Ovary (tissue), 3 donors: ENCODE results near the gene DEF6.

ENCODE experiments used
- POLR2A ChIP-seq: fragments of 450-650 bp; IDR thresholded peaks from one replicate; pipeline ENCODE4 v1.6.1; 2017; ENCODE audit warnings: antibody characterized with exemption, mild to moderate bottlenecking, moderate library complexity
- TF ChIP-seq, protein P1 (sequence below), 3 donors: fragments of 450-650 bp in 2 of 3; fragments of 200-600 bp in 1 of 3; IDR thresholded peaks; one replicate each; pipeline versions ENCODE4 v1.5.1 to v1.8.0; 2016 to 2022; ENCODE audit warnings: antibody characterized with exemption in 3 of 3, mild to moderate bottlenecking in 1 of 3
- donor health status: DM: no; HTN: no; CAD: no.

DNA sequence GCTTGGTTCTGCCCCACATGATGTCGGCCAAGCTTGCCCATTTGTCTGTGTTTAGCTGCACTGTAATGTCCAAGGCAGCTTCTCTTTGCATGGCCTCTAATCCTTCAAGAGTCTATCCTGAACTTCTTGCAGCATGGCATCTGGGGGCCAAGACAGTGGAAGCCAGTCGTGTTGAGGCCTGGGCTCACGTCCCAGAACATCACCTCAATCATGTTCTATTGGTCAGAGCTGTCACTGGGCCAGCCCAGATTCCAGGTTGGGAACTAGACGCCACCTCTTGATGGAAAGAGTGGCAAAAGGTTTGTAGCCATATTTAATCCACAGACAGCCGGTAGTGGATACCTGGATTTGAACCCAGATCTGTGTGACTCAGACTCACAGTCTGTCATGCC, 70.0 kb downstream of the DEF6 start:
- no peak for TF ChIP-seq POLR2A
- TF ChIP-seq, protein P1, sequence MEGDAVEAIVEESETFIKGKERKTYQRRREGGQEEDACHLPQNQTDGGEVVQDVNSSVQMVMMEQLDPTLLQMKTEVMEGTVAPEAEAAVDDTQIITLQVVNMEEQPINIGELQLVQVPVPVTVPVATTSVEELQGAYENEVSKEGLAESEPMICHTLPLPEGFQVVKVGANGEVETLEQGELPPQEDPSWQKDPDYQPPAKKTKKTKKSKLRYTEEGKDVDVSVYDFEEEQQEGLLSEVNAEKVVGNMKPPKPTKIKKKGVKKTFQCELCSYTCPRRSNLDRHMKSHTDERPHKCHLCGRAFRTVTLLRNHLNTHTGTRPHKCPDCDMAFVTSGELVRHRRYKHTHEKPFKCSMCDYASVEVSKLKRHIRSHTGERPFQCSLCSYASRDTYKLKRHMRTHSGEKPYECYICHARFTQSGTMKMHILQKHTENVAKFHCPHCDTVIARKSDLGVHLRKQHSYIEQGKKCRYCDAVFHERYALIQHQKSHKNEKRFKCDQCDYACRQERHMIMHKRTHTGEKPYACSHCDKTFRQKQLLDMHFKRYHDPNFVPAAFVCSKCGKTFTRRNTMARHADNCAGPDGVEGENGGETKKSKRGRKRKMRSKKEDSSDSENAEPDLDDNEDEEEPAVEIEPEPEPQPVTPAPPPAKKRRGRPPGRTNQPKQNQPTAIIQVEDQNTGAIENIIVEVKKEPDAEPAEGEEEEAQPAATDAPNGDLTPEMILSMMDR (IDR thresholded peaks at IDR 0.05), result no peak
